Measurements from ENCODE around the gene PRKCA.

PRKCA gene

DNA sequence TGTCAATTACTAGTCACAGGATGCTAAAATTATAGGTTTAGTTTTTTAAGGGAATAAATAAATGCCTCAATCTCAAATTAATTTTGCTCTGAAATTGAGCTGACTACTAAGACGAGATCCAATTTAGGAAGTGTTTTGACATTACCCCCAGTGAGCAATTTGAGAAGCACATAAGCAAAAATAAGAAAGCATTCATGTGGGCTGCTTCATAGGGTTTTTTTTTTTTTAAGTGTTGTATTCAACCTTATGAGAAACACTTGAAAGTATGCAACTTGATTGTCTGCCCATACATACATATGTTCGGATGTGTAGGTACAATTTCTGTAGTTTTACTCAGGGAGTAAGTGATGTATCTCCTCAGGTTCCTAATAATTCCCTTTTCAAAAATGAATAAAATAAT, 77.6 kb downstream of the PRKCA start:
- DNase-seq (ENCODE audit: low read depth) = no peak
- no peak overlapping the region for H3K4me3 ChIP-seq (ENCODE audit: low read depth, low read length)
- TF ChIP-seq, protein P1, sequence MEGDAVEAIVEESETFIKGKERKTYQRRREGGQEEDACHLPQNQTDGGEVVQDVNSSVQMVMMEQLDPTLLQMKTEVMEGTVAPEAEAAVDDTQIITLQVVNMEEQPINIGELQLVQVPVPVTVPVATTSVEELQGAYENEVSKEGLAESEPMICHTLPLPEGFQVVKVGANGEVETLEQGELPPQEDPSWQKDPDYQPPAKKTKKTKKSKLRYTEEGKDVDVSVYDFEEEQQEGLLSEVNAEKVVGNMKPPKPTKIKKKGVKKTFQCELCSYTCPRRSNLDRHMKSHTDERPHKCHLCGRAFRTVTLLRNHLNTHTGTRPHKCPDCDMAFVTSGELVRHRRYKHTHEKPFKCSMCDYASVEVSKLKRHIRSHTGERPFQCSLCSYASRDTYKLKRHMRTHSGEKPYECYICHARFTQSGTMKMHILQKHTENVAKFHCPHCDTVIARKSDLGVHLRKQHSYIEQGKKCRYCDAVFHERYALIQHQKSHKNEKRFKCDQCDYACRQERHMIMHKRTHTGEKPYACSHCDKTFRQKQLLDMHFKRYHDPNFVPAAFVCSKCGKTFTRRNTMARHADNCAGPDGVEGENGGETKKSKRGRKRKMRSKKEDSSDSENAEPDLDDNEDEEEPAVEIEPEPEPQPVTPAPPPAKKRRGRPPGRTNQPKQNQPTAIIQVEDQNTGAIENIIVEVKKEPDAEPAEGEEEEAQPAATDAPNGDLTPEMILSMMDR (IDR thresholded peaks at IDR 0.05; ENCODE audit: low read depth, low read length, missing control alignments) = no peak

DNA sequence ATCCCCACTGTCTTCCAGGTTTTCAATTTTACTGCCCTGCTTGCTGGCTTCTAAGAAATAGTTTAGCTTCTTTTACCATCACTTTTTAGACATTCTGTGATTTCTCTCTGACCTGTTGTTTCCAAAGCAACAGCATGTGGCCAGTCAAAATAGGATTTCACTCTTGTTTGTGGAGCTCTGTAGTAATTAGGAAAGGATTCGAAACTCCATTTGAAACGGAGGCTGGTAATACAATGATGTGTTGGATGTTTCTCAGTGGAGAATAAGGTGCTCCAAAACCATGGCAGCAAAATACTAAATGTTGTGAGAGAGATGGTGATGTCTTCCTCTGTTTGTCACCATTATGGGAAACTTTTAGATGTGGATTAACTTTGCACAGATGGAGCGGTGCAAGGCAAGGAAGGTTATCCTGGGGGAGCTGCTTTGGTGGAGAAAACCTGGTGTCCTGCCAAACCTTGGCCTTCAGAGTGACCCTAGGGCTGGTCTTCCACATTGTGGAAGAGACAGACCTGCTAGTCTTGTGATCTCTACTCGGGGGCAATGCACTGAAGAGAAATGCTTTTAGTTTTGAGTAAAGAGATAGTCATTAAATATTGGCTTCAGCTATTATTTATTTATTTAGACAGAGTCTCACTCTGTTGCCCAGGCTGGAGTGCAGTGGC, 79.4 kb downstream of the PRKCA start:
- TF ChIP-seq, protein P1 (IDR thresholded peaks at IDR 0.05; ENCODE audit: low read depth, low read length, missing control alignments) = no peak
- no peak overlapping the region for H3K4me3 ChIP-seq (ENCODE audit: low read depth, low read length)
- no peak for DNase-seq (ENCODE audit: low read depth)

DNA sequence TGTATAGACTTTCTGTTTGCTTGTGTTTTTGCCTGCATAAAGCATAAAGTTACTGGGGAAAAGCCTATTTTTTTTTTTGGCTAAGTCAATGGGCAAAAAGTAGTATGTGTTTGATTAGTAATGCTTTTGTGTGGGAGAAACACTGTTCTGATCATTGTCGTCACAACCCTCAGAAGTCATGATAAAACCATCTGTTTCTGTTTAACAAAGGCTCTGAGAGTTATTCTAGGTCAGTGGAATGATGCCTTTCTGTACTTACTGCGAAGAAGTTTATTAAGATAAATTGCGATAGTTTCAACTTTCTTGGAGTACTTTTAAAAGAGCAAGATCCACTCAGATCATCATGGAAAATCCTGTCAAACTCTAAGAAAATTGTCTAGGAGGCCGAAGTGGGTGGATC, 80.9 kb downstream of the PRKCA start:
- no peak for DNase-seq (ENCODE audit: low read depth)
- TF ChIP-seq, protein P1 (IDR thresholded peaks at IDR 0.05; ENCODE audit: low read depth, low read length, missing control alignments) = no peak
- H3K4me3 ChIP-seq (ENCODE audit: low read depth, low read length) = no peak overlapping the region

DNA sequence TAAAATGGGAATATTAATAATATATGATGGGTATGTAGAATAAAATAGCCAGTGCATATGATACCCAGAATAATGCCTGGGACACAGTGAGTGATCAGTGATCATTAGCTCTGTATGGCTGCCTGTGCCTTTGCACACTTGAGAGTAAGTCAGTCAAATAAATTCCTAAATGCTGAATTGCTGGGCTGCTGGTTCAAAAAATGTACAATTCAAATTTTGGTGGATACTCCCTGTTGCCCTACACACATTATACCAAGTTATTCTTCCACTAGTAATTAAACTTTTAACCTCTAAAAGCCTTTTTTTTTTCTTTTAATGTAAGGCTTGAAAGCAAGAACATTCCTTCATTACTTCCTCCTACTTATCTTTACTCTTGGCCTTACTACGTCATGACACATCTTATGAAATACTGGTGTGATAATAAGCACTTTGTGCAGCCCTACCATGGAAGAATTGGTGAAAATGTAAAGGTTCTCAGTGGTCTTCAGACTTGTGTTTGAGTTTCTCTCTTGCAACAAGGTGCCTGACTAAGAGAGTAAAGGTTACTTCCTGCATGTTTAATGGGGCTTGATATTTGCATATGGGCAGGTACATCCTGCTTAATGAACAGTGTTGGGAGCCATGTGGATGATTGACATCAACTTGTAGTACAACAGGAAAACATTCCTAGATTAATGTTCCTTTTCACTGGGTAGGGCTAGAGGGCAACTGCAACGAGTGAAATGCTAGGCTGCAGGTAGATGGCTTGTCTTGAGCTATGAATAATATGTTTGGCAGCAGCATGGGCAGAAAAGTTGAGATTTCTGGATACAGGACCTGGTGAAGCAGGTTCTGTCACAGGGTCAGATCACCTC, 84.3 kb downstream of the PRKCA start:
- TF ChIP-seq, protein P1 (IDR thresholded peaks at IDR 0.05; ENCODE audit: low read depth, low read length, missing control alignments) = no peak
- no peak for DNase-seq (ENCODE audit: low read depth)
- no peak overlapping the region for H3K4me3 ChIP-seq (ENCODE audit: low read depth, low read length)

DNA sequence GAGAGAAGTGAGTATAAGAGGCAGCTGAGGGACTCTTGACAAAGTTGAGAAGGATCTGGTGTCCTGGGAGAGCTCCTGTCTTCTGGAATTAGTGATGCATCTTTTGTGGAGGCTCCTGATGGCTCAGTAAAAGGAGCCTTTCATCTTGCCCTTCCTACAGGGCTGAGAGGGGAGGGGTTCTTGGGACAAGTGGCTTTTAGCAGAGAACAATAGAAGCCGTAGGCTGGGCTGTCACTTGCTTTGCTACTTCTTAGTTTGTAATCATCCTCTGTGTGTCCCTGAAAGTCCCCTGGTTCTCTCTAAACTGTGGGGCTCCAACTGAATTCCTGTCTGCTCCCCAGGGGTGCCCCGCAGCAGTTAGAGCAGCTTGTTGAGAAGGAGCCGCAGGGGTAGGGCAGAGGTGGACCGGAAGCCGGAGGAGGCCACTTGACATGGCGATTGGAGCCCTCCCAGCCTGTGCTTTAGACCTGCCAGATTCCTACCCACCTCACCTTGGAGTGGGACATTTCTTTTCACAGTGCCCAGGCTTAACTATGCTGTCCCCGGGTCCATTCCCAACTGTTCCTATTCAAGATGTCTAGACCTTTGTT, 85.1 kb downstream of the PRKCA start:
- H3K4me3 ChIP-seq (ENCODE audit: low read depth, low read length) = no peak overlapping the region
- no peak for DNase-seq (ENCODE audit: low read depth)
- TF ChIP-seq, protein P1 (IDR thresholded peaks at IDR 0.05; ENCODE audit: low read depth, low read length, missing control alignments) = no peak

DNA sequence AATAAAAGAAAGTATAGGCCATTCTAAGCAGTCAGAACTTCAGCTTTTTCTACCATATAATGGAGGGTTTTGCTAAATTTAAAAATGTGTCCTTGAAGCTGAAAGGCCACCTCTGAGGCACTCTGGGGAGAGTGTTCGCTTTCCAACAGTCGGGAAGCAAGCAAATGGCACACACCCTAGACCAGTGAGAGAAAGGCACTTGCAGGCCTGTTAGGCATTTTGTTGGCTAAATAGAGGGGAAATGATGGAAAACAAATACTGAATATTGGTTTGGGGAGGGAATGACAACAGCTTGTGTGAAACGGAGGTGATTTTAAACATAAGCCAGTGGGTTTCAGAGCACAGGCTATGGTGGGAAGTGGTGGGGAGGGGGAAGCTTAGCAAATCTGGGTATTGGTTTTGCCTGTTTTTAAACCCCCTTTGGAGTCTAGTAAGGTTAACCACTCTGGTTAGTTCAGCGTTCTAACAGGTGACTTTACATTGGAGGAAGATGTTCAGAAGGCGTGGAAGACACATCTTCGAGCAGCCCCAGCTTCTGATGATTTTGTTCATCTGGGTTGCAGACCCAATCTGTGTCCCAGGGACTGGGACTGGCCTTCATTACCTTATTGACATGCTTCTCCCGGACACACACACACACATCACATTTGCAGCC, 90.5 kb downstream of the PRKCA start:
- TF ChIP-seq, protein P1 (IDR thresholded peaks at IDR 0.05; ENCODE audit: low read depth, low read length, missing control alignments) = no peak
- DNase-seq (ENCODE audit: low read depth) = no peak
- no peak overlapping the region for H3K4me3 ChIP-seq (ENCODE audit: low read depth, low read length)

All from GM12864 (cell line).